ENCODE data around the gene MEA1. TPM values are rescaled to one million over a fixed set of nuclear protein-coding genes. Genes with fewer than 3 reads are reported as not detected.
A peak's percentile ranks its signal among the peaks of the same experiment; 100 is the strongest.

Gene MEA1
- total RNA-seq, 1 donor from 2014 or later: 42.7 TPM

- Mint-ChIP-seq H3K27me3 (ENCODE audit: unreplicated experiment) (peaks cover 8% of the 10 kb centered on the region), H3K36me3 (ENCODE audit: unreplicated experiment) (no peaks in the 10 kb centered on the region), H3K27ac (ENCODE audit: unreplicated experiment) (peak within 1 kb of the TSS; percentile 94), H3K4me1 (ENCODE audit: low read depth, unreplicated experiment) (peaks cover 17% of the 10 kb centered on the region), H3K4me3 (ENCODE audit: unreplicated experiment) (peak within 1 kb of the TSS; percentile 85), H3K9me3 (ENCODE audit: unreplicated experiment) (peaks cover 15% of the 10 kb centered on the region)
- TF ChIP-seq, protein P1, sequence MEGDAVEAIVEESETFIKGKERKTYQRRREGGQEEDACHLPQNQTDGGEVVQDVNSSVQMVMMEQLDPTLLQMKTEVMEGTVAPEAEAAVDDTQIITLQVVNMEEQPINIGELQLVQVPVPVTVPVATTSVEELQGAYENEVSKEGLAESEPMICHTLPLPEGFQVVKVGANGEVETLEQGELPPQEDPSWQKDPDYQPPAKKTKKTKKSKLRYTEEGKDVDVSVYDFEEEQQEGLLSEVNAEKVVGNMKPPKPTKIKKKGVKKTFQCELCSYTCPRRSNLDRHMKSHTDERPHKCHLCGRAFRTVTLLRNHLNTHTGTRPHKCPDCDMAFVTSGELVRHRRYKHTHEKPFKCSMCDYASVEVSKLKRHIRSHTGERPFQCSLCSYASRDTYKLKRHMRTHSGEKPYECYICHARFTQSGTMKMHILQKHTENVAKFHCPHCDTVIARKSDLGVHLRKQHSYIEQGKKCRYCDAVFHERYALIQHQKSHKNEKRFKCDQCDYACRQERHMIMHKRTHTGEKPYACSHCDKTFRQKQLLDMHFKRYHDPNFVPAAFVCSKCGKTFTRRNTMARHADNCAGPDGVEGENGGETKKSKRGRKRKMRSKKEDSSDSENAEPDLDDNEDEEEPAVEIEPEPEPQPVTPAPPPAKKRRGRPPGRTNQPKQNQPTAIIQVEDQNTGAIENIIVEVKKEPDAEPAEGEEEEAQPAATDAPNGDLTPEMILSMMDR (IDR thresholded peaks at IDR 0.05; ENCODE audit: partially characterized antibody, unreplicated experiment): peak; percentile 8
- peak; percentile 94 for DNase-seq
Observed at GRCh38 chr6:42984001-42984923, 29.5 kb downstream of the MEA1 start, which contains the start of gene PPP2R5D. Gene PPP2R5D, plus strand, starts transcription at chr6:42984570. Its CDS starts 108 bp downstream, at chr6:42984678.

- Mint-ChIP-seq H3K36me3 (ENCODE audit: unreplicated experiment) (no peaks in the 10 kb centered on the region), H3K4me1 (ENCODE audit: low read depth, unreplicated experiment) (peaks cover 17% of the 10 kb centered on the region), H3K9me3 (ENCODE audit: unreplicated experiment) (peaks cover 13% of the 10 kb centered on the region), H3K27me3 (ENCODE audit: unreplicated experiment) (peaks cover 8% of the 10 kb centered on the region), H3K27ac (ENCODE audit: unreplicated experiment) (no peak overlapping the region), H3K4me3 (ENCODE audit: unreplicated experiment) (no peak overlapping the region)
- no peak for DNase-seq
- TF ChIP-seq, protein P1 (IDR thresholded peaks at IDR 0.05; ENCODE audit: partially characterized antibody, unreplicated experiment): no peak
Observed at GRCh38 chr6:42981836-42982235, 31.9 kb downstream of the MEA1 start.

GRCh38 chr6:42979523-42980177 lies 34.1 kb downstream of the MEA1 start:
- Mint-ChIP-seq H3K27me3 (ENCODE audit: unreplicated experiment) (peaks cover 5% of the 10 kb centered on the region), H3K27ac (ENCODE audit: unreplicated experiment) (peak overlapping the region; percentile 85), H3K36me3 (ENCODE audit: unreplicated experiment) (no peaks in the 10 kb centered on the region), H3K4me3 (ENCODE audit: unreplicated experiment) (peak overlapping the region; percentile 96), H3K9me3 (ENCODE audit: unreplicated experiment) (peaks cover 4% of the 10 kb centered on the region), H3K4me1 (ENCODE audit: low read depth, unreplicated experiment) (peaks cover 10% of the 10 kb centered on the region)
- DNase-seq: no peak
- TF ChIP-seq, protein P1 (IDR thresholded peaks at IDR 0.05; ENCODE audit: partially characterized antibody, unreplicated experiment): no peak

- Mint-ChIP-seq H3K9me3 (ENCODE audit: unreplicated experiment) (peaks cover 4% of the 10 kb centered on the region), H3K4me3 (ENCODE audit: unreplicated experiment) (peak within 1 kb of the TSS; percentile 96), H3K27ac (ENCODE audit: unreplicated experiment) (peak within 1 kb of the TSS; percentile 85), H3K36me3 (ENCODE audit: unreplicated experiment) (no peaks in the 10 kb centered on the region), H3K4me1 (ENCODE audit: low read depth, unreplicated experiment) (peaks cover 10% of the 10 kb centered on the region), H3K27me3 (ENCODE audit: unreplicated experiment) (peaks cover 5% of the 10 kb centered on the region)
- DNase-seq: peak; percentile 94
- TF ChIP-seq, protein P1 (IDR thresholded peaks at IDR 0.05; ENCODE audit: partially characterized antibody, unreplicated experiment): no peak
Observed at GRCh38 chr6:42978839-42979522, 34.8 kb downstream of the MEA1 start, which contains the start of gene PEX6. Gene PEX6, minus strand, starts transcription at chr6:42979181. Its CDS starts 31 bp downstream, at chr6:42979150.

Data from glutamatergic neuron (in vitro differentiated cells).